Ovary (tissue), 9 donors: ENCODE measurements around the gene POC1B. TPM values are rescaled to one million over a fixed set of nuclear protein-coding genes. Genes with fewer than 3 reads are reported as not detected.

Experiments used
- DNase-seq, 5 donors: peaks; one replicate each; pipeline ENCODE4 v3.0.0-alpha.2; 2019 to 2020
- H3K27ac ChIP-seq, 2 donors: fragments of 200-600 bp; one replicate each; pipeline versions ENCODE4 v1.5.1 to v1.8.0; 2019 to 2022
- H3K27me3 ChIP-seq: fragments of 200-600 bp; one replicate; pipeline ENCODE4 v1.8.0; 2022
- H3K36me3 ChIP-seq: fragments of 200-600 bp; sonication (generic); one replicate; pipeline ENCODE4 v1.5.1; 2019
- H3K4me1 ChIP-seq: one replicate; pipeline ENCODE4 v1.8.1; 2013; ENCODE audit warnings: mild to moderate bottlenecking, moderate library complexity; ENCODE audit not compliant: insufficient read depth
- H3K4me3 ChIP-seq: fragments of 200-600 bp; sonication (generic); one replicate; pipeline ENCODE4 v1.5.1; 2017
- H3K9me3 ChIP-seq, 2 donors: fragments of 200-600 bp in 1 of 2; sonication (generic) in 1 of 2; one replicate each; pipeline versions ENCODE4 v1.5.1 to v1.8.1; 2013 to 2019; ENCODE audit warnings: mild to moderate bottlenecking in 1 of 2, moderate library complexity in 1 of 2
- EP300 ChIP-seq: sonication (generic); formaldehyde crosslinking; IDR thresholded peaks from one replicate; pipeline ENCODE4 v1.6.1; 2017; ENCODE audit warnings: antibody characterized with exemption
- POLR2A ChIP-seq: fragments of 450-650 bp; IDR thresholded peaks from one replicate; pipeline ENCODE4 v1.6.1; 2017; ENCODE audit warnings: antibody characterized with exemption, mild to moderate bottlenecking, moderate library complexity
- WGBS, 3 donors: extraction: QIAGEN DNeasy Blood & Tissue Kit in 1 of 3; methylation state at CpG; one replicate each; pipeline versions ENCODE4 v1.1.5 to v1.1.7; 2013 to 2017; 5-methylcytosine and 5-hydroxymethylcytosine counted together
- intact Hi-C, 4 donors: fragments of 100-400 bp; cut with DNase I; formaldehyde crosslinking; loops; one replicate each; pipeline versions ENCODE4 v1.11.0 to v1.15.1; 2022 to 2023
- polyA plus RNA-seq, 2 donors: library from polyadenylated mRNA; stranded (reverse); fragments of 200-250 nt in 1 of 2; fragments of 350-450 nt in 1 of 2; fragmentation: Illumina TruSeq in 1 of 2; extraction: RNeasy Lipid Tissue Mini Kit (QIAGEN cat#74804) in 1 of 2; gene quantifications; one replicate each; pipeline ENCODE4 v1.2.3, GENCODE V29; 2013 to 2014
- total RNA-seq, 7 donors: library from RNA; depleted of rRNA in 2 of 7; stranded (reverse); fragments of >200 nt in 2 of 7; fragmentation: NEBNext Ultra II Directional in 3 of 7; extraction: Animal tissue kit (Norgen Biotek cat#: 25700) in 3 of 7; gene quantifications; one replicate each; pipeline versions ENCODE4 v1.1.0 to v1.2.4, GENCODE V29; 2016 to 2023
- TF ChIP-seq, protein P1 (sequence below), 3 donors: fragments of 450-650 bp in 2 of 3; fragments of 200-600 bp in 1 of 3; IDR thresholded peaks; one replicate each; pipeline versions ENCODE4 v1.5.1 to v1.8.0; 2016 to 2022; ENCODE audit warnings: antibody characterized with exemption in 3 of 3, mild to moderate bottlenecking in 1 of 3
- donor health status: DM: no; HTN: no; CAD: no; lungs with moderate emphysema.
- donor health status: DM: no; HTN: no; CAD: no.
- donor health status: Bipolar disorder and iron deficiency.
- donor health status: DM: yes; HTN: yes; CAD: no.
- donor health status: DM: no; HTN: no; CAD: no.
- donor health status: DM: yes; HTN: yes; CAD: no.

POC1B gene
- total and polyA plus RNA-seq, 9 donors: 8.5 to 29.2 (median 13.8) TPM

DNA sequence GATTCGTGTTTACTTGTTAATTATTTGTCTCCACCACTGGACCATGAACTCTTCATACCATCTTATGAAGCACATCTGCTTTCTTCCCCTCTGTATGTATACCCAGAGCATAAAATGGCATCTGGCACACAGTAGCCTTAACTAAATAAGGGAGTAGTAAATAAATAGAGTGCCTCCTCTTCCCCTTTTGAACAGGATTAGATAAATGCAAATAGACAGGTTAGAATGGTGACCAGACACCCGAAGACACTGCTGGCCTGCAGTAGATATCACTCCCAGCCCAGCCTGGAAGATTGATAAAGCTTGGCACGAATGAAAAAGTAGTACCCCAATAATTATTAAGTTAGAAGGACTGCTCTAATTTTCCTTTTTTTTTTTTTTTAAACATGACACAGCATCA, 8.1 kb downstream of the POC1B start:
- Histone ChIP-seq H3K9me3 (no peaks in the 10 kb centered on the region), H3K36me3 (no peaks in the 10 kb centered on the region), H3K4me3 (no peak overlapping the region), H3K27ac (no peak overlapping the region), H3K27me3 (no peaks in the 10 kb centered on the region), H3K4me1 (peaks cover 3% of the 10 kb centered on the region)
- WGBS, 3 donors: 63 to 93% (median 65%) methylated on average over 3 of the region's 3 CpGs
- no peak for DNase-seq
- TF ChIP-seq, protein P1, sequence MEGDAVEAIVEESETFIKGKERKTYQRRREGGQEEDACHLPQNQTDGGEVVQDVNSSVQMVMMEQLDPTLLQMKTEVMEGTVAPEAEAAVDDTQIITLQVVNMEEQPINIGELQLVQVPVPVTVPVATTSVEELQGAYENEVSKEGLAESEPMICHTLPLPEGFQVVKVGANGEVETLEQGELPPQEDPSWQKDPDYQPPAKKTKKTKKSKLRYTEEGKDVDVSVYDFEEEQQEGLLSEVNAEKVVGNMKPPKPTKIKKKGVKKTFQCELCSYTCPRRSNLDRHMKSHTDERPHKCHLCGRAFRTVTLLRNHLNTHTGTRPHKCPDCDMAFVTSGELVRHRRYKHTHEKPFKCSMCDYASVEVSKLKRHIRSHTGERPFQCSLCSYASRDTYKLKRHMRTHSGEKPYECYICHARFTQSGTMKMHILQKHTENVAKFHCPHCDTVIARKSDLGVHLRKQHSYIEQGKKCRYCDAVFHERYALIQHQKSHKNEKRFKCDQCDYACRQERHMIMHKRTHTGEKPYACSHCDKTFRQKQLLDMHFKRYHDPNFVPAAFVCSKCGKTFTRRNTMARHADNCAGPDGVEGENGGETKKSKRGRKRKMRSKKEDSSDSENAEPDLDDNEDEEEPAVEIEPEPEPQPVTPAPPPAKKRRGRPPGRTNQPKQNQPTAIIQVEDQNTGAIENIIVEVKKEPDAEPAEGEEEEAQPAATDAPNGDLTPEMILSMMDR (IDR thresholded peaks at IDR 0.05): no peak
- TF ChIP-seq POLR2A: no peak
- TF ChIP-seq EP300: no peak
- intact Hi-C loops: no loop called here

DNA sequence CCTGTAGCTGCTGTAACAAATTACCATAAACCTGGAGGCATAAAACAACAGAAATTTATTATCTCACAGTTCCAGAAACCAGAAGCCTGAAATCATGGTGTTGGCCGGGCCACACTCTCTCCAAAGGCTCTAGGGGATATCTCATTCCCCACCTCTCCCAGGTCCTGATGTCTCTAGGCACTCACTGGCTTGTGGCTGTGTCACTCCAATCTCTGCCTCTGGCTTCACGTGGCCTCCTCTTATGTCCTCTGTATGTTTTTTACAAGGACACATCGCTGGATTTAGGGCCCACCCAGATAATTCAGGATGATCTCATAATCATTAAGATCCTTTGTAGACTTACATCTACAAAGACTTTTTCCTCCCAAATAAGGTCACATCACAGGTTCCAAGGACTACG, 9.2 kb downstream of the POC1B start:
- intact Hi-C loops: no loop called here
- Histone ChIP-seq H3K27ac (no peak overlapping the region), H3K36me3 (no peaks in the 10 kb centered on the region), H3K4me1 (peaks cover 3% of the 10 kb centered on the region), H3K9me3 (no peaks in the 10 kb centered on the region), H3K27me3 (no peaks in the 10 kb centered on the region), H3K4me3 (no peak overlapping the region)
- TF ChIP-seq EP300 (no peak), POLR2A (no peak)
- TF ChIP-seq, protein P1 (IDR thresholded peaks at IDR 0.05): no peak
- WGBS, 3 donors: 73 to 98% (median 74%) methylated on average over 4 of the region's 4 CpGs
- DNase-seq: no peak

DNA sequence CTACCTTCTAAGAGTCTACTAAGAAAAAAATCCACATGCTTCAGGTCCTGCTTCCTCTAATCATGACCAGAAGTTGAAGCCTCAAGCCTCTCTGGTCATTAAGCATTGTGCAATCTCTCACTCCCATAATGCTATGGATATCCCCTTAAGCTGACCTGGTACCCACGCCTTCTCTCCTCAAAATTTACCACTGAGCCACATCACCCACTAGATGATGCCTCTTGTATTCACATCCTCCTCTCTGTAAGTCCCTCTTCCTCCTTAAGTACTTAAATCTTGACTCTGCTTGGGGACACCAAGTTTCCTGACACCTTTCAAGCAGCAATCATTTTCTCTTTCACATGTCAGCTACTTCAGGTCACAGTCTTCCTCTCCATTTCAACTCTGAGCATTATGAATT, 11.1 kb downstream of the POC1B start:
- H3K4me1 ChIP-seq: no peaks in the 10 kb centered on the region
- no peak overlapping the region for H3K4me3 ChIP-seq
- H3K27me3 ChIP-seq: no peaks in the 10 kb centered on the region
- H3K27ac ChIP-seq: no peak overlapping the region
- H3K36me3 ChIP-seq: no peaks in the 10 kb centered on the region
- no peaks in the 10 kb centered on the region for H3K9me3 ChIP-seq
- TF ChIP-seq EP300 (no peak), POLR2A (no peak)
- TF ChIP-seq, protein P1 (IDR thresholded peaks at IDR 0.05): no peak
- intact Hi-C loops: no loop called here
- WGBS, 3 donors: 92 to 100% (median 100%) methylated on average over 1 of the region's 1 CpG
- no peak for DNase-seq

DNA sequence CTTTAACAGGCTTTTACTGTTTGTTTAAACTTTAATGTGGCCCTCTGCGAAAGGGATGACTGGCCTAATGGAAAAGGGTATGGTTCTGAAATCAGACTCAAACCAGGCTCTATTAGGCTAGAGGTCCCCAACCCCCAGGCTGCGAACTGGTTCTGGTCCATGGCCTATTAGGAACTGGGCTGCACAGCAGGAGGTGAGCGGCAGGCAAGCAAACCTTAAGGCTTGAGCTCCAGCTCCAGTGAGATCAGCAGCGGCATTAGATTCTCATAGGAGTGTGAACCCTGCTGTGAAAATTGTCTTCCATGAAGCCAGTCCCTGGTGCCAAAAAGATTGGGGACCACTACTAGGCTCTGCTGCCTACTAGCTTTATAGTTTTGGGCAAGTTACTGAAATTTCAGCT, 12.3 kb downstream of the POC1B start:
- WGBS, 3 donors: 90 to 96% (median 91%) methylated on average over 4 of the region's 4 CpGs
- H3K27me3 ChIP-seq: no peaks in the 10 kb centered on the region
- H3K4me1 ChIP-seq: no peaks in the 10 kb centered on the region
- no peak overlapping the region for H3K4me3 ChIP-seq
- H3K36me3 ChIP-seq: no peaks in the 10 kb centered on the region
- intact Hi-C loops: no loop called here
- H3K27ac ChIP-seq: no peak overlapping the region
- no peaks in the 10 kb centered on the region for H3K9me3 ChIP-seq
- DNase-seq: no peak
- TF ChIP-seq EP300: no peak
- TF ChIP-seq POLR2A: no peak
- TF ChIP-seq, protein P1 (IDR thresholded peaks at IDR 0.05): no peak
